Neural cell (in vitro differentiated cells): ENCODE data around the gene WNK3.

ENCODE experiments used
- CTCF ChIP-seq: fragments of 450-650 bp; IDR thresholded peaks from 2 replicates; pipeline ENCODE4 v1.5.1; 2014; ENCODE audit warnings: antibody characterized with exemption, mild to moderate bottlenecking, moderate library complexity; ENCODE audit not compliant: poor library complexity, severe bottlenecking
- EP300 ChIP-seq: fragments of 450-650 bp; conservative IDR thresholded peaks from 2 replicates; pipeline ENCODE4 v1.6.1; 2014; ENCODE audit warnings: antibody characterized with exemption, mild to moderate bottlenecking, moderate library complexity; ENCODE audit not compliant: poor library complexity, severe bottlenecking
- POLR2AphosphoS5 ChIP-seq: IDR thresholded peaks from 2 replicates; pipeline ENCODE4 v1.6.1; 2012
- RAD21 ChIP-seq: fragments of 450-650 bp; conservative IDR thresholded peaks from 2 replicates; pipeline ENCODE4 v1.6.1; 2014; ENCODE audit warnings: antibody characterized with exemption, mild to moderate bottlenecking, moderate library complexity

- TF ChIP-seq EP300 (no peak), RAD21 (no peak), POLR2AphosphoS5 (no peak), CTCF (no peak)
Measured at GRCh38 chrX:54193085-54193821, 164.6 kb downstream of the WNK3 start.
